ENCODE measurements around the gene SLC46A2. TPM values are rescaled to one million over a fixed set of nuclear protein-coding genes. Genes with fewer than 3 reads are reported as not detected.

The SLC46A2 gene
- total and polyA plus RNA-seq, 4 donors, result 0.01 to 0.17 (median 0.07) TPM; not detected in 1

GRCh38 chr9:112900901-112901300 is 10.2 kb upstream of the SLC46A2 start:
- DNase-seq (ENCODE audit: low spot score), result no peak
- H3K36me3 ChIP-seq (ENCODE audit: control insufficient read depth in 4 of 4, insufficient read depth in 3 of 4, low read depth in 1 of 4, low read length in 3 of 4), result no peaks in the 10 kb centered on the region
- no peak overlapping the region for H3K4me3 ChIP-seq (ENCODE audit: low read depth in 1 of 3, low read length in 3 of 3)
- no peak overlapping the region for H3K9ac ChIP-seq (ENCODE audit: low read depth in 1 of 2, low read length in 2 of 2)
- no peaks in the 10 kb centered on the region for H3K9me3 ChIP-seq (ENCODE audit: control insufficient read depth in 4 of 4, low read length in 3 of 4)
- WGBS, result 51% methylated on average over 1 of the region's 1 CpG
- no peak overlapping the region for H3K27ac ChIP-seq (ENCODE audit: low read depth in 1 of 2, low read length in 2 of 2)
- TF ChIP-seq FOXA2 (IDR thresholded peaks at IDR 0.05), result no peak
- TF ChIP-seq HNF4A (conservative IDR thresholded peaks at IDR 0.05), result no peak
- no peak for TF ChIP-seq GABPA (IDR thresholded peaks at IDR 0.05 in 1 of 2, conservative IDR thresholded peaks at IDR 0.05 in 1 of 2)
- TF ChIP-seq EGR1 (IDR thresholded peaks at IDR 0.05; ENCODE audit: low read depth in 2 of 2), result no peak
- TF ChIP-seq NR2F2 (IDR thresholded peaks at IDR 0.05), result no peak
- no peak for TF ChIP-seq YY1 (IDR thresholded peaks at IDR 0.05)
- no peak for TF ChIP-seq ATF3 (IDR thresholded peaks at IDR 0.05)
- no peak for TF ChIP-seq HNF4G (IDR thresholded peaks at IDR 0.05)
- TF ChIP-seq, protein P1, sequence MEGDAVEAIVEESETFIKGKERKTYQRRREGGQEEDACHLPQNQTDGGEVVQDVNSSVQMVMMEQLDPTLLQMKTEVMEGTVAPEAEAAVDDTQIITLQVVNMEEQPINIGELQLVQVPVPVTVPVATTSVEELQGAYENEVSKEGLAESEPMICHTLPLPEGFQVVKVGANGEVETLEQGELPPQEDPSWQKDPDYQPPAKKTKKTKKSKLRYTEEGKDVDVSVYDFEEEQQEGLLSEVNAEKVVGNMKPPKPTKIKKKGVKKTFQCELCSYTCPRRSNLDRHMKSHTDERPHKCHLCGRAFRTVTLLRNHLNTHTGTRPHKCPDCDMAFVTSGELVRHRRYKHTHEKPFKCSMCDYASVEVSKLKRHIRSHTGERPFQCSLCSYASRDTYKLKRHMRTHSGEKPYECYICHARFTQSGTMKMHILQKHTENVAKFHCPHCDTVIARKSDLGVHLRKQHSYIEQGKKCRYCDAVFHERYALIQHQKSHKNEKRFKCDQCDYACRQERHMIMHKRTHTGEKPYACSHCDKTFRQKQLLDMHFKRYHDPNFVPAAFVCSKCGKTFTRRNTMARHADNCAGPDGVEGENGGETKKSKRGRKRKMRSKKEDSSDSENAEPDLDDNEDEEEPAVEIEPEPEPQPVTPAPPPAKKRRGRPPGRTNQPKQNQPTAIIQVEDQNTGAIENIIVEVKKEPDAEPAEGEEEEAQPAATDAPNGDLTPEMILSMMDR (IDR thresholded peaks at IDR 0.05; ENCODE audit: low read depth, low read length, missing input control), result no peak
- TF ChIP-seq MAX (IDR thresholded peaks at IDR 0.05), result no peak
- no peak for TF ChIP-seq SP1 (IDR thresholded peaks at IDR 0.05)
- TF ChIP-seq TAF1 (conservative IDR thresholded peaks at IDR 0.05), result no peak
- TF ChIP-seq RAD21 (IDR thresholded peaks at IDR 0.05), result no peak
- TF ChIP-seq, protein P2, sequence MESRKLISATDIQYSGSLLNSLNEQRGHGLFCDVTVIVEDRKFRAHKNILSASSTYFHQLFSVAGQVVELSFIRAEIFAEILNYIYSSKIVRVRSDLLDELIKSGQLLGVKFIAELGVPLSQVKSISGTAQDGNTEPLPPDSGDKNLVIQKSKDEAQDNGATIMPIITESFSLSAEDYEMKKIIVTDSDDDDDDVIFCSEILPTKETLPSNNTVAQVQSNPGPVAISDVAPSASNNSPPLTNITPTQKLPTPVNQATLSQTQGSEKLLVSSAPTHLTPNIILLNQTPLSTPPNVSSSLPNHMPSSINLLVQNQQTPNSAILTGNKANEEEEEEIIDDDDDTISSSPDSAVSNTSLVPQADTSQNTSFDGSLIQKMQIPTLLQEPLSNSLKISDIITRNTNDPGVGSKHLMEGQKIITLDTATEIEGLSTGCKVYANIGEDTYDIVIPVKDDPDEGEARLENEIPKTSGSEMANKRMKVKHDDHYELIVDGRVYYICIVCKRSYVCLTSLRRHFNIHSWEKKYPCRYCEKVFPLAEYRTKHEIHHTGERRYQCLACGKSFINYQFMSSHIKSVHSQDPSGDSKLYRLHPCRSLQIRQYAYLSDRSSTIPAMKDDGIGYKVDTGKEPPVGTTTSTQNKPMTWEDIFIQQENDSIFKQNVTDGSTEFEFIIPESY (IDR thresholded peaks at IDR 0.05), result no peak
- H3K27me3 ChIP-seq (ENCODE audit: control insufficient read depth in 4 of 4, insufficient read depth in 4 of 4, low read length in 3 of 4), result no peaks in the 10 kb centered on the region
- no peaks in the 10 kb centered on the region for H3K4me1 ChIP-seq (ENCODE audit: control insufficient read depth in 4 of 4, insufficient read depth in 4 of 4, low read length in 3 of 4)

GRCh38 chr9:112900488-112900887 is 9.8 kb upstream of the SLC46A2 start:
- WGBS, result 71% methylated on average over 4 of the region's 4 CpGs
- H3K9ac ChIP-seq (ENCODE audit: low read depth in 1 of 2, low read length in 2 of 2), result no peak overlapping the region
- H3K36me3 ChIP-seq (ENCODE audit: control insufficient read depth in 4 of 4, insufficient read depth in 3 of 4, low read depth in 1 of 4, low read length in 3 of 4), result no peaks in the 10 kb centered on the region
- no peak overlapping the region for H3K27ac ChIP-seq (ENCODE audit: low read depth in 1 of 2, low read length in 2 of 2)
- DNase-seq (ENCODE audit: low spot score), result no peak
- no peaks in the 10 kb centered on the region for H3K27me3 ChIP-seq (ENCODE audit: control insufficient read depth in 4 of 4, insufficient read depth in 4 of 4, low read length in 3 of 4)
- TF ChIP-seq FOXA1 (IDR thresholded peaks at IDR 0.05), result no peak
- TF ChIP-seq, protein P2 (IDR thresholded peaks at IDR 0.05), result no peak
- no peak for TF ChIP-seq JUND (IDR thresholded peaks at IDR 0.05)
- TF ChIP-seq TAF1 (conservative IDR thresholded peaks at IDR 0.05), result no peak
- no peak for TF ChIP-seq SP1 (IDR thresholded peaks at IDR 0.05)
- TF ChIP-seq, protein P3, sequence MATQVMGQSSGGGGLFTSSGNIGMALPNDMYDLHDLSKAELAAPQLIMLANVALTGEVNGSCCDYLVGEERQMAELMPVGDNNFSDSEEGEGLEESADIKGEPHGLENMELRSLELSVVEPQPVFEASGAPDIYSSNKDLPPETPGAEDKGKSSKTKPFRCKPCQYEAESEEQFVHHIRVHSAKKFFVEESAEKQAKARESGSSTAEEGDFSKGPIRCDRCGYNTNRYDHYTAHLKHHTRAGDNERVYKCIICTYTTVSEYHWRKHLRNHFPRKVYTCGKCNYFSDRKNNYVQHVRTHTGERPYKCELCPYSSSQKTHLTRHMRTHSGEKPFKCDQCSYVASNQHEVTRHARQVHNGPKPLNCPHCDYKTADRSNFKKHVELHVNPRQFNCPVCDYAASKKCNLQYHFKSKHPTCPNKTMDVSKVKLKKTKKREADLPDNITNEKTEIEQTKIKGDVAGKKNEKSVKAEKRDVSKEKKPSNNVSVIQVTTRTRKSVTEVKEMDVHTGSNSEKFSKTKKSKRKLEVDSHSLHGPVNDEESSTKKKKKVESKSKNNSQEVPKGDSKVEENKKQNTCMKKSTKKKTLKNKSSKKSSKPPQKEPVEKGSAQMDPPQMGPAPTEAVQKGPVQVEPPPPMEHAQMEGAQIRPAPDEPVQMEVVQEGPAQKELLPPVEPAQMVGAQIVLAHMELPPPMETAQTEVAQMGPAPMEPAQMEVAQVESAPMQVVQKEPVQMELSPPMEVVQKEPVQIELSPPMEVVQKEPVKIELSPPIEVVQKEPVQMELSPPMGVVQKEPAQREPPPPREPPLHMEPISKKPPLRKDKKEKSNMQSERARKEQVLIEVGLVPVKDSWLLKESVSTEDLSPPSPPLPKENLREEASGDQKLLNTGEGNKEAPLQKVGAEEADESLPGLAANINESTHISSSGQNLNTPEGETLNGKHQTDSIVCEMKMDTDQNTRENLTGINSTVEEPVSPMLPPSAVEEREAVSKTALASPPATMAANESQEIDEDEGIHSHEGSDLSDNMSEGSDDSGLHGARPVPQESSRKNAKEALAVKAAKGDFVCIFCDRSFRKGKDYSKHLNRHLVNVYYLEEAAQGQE (IDR thresholded peaks at IDR 0.05), result no peak
- TF ChIP-seq HNF4G (IDR thresholded peaks at IDR 0.05), result no peak
- TF ChIP-seq GABPA (IDR thresholded peaks at IDR 0.05 in 1 of 2, conservative IDR thresholded peaks at IDR 0.05 in 1 of 2), result no peak
- TF ChIP-seq RAD21 (IDR thresholded peaks at IDR 0.05), result no peak
- TF ChIP-seq ATF3 (IDR thresholded peaks at IDR 0.05), result no peak
- TF ChIP-seq, protein P1 (IDR thresholded peaks at IDR 0.05; ENCODE audit: low read depth, low read length, missing input control), result no peak
- no peak for TF ChIP-seq RXRA (IDR thresholded peaks at IDR 0.05)
- TF ChIP-seq EGR1 (IDR thresholded peaks at IDR 0.05; ENCODE audit: low read depth in 2 of 2), result no peak
- TF ChIP-seq FOXA2 (IDR thresholded peaks at IDR 0.05), result no peak
- TF ChIP-seq HNF4A (conservative IDR thresholded peaks at IDR 0.05), result no peak
- no peak for TF ChIP-seq NR2F2 (IDR thresholded peaks at IDR 0.05)
- TF ChIP-seq YY1 (IDR thresholded peaks at IDR 0.05), result no peak
- no peak for TF ChIP-seq MAX (IDR thresholded peaks at IDR 0.05)
- no peaks in the 10 kb centered on the region for H3K9me3 ChIP-seq (ENCODE audit: control insufficient read depth in 4 of 4, low read length in 3 of 4)
- no peaks in the 10 kb centered on the region for H3K4me1 ChIP-seq (ENCODE audit: control insufficient read depth in 4 of 4, insufficient read depth in 4 of 4, low read length in 3 of 4)
- H3K4me3 ChIP-seq (ENCODE audit: low read depth in 1 of 3, low read length in 3 of 3), result no peak overlapping the region
